HepG2 (cell line): Measurements from ENCODE around the gene SH2D6. TPM values are rescaled to one million over a fixed set of nuclear protein-coding genes. Genes with fewer than 3 reads are reported as not detected.
A peak's percentile ranks its signal among the peaks of the same experiment; 100 is the strongest.

Source experiments
- ATAC-seq: fragments of 200-7000 bp; cut with Tn5 transposase; 3 replicates; pipeline ENCODE4 v1.9.1; 2020; ENCODE audit warnings: mild to moderate bottlenecking, moderate library complexity
- BruUV-seq: library from RNA; stranded (reverse); fragments of 400-500 nt; replicated peaks from 2 replicates; lab custom pipeline; 2021; lab: Mats Ljungman, UMichigan
- CTCF ChIA-PET: fragments of 300-600 bp; formaldehyde crosslinking; extraction: SDS; loops from one replicate; lab custom pipeline; 2021; ENCODE audit warnings: low total read pairs, inconsistent platforms, low intra/inter-chr PET ratio; lab: Yijun Ruan, JAX
- POLR2A ChIA-PET: fragments of 350-600 bp; sonication (Branson Sonifier 250); formaldehyde crosslinking; loops from one replicate; lab custom pipeline; 2020; ENCODE audit warnings: antibody characterized with exemption, inconsistent platforms; lab: Yijun Ruan, JAX
- DNase-seq: peaks from one replicate; pipeline ENCODE4 v3.0.0-alpha.2; 2015; ENCODE audit warnings: low spot score
- FAIRE-seq: peaks from 3 replicates; lab custom pipeline; 2011; peaks lifted over from hg19 to GRCh38; lab: Jason Lieb, UNC
- H2AFZ ChIP-seq: one replicate; pipeline ENCODE4 v1.6.1; 2011; ENCODE audit warnings: low read length, inconsistent platforms
- H3K27ac ChIP-seq: fragments of 300-600 bp; 3 replicates; pipeline ENCODE4 v1.8.0; 2011; ENCODE audit warnings: mixed run types, mild to moderate bottlenecking, mixed read lengths, low read length, inconsistent platforms; ENCODE audit not compliant: insufficient read depth; ENCODE audit errors: extremely low read length
- H3K27me3 ChIP-seq, 2 experiments: fragments of 200-600 bp in 1 of 2; 2 replicates in 1 of 2; 3 replicates in 1 of 2; pipeline versions ENCODE4 v1.6.0 to v1.8.0; 2011; ENCODE audit warnings: low read length in 2 of 2, mild to moderate bottlenecking in 2 of 2, moderate library complexity in 2 of 2, inconsistent platforms in 1 of 2; ENCODE audit not compliant: insufficient read depth in 2 of 2, control insufficient read depth in 1 of 2
- H3K36me3 ChIP-seq, 2 experiments: fragments of 200-600 bp in 1 of 2; replicated peaks in 1 of 2; 2 replicates in 1 of 2; 3 replicates in 1 of 2; pipeline versions ENCODE4 v1.5.1 to v1.8.0; 2011; ENCODE audit warnings: low read length in 2 of 2, inconsistent platforms in 1 of 2; ENCODE audit not compliant: insufficient read depth in 2 of 2, control insufficient read depth in 1 of 2
- H3K4me1 ChIP-seq: 2 replicates; pipeline ENCODE4 v1.5.1; 2012; ENCODE audit warnings: low read length, inconsistent platforms; ENCODE audit not compliant: insufficient read depth
- H3K4me2 ChIP-seq: 2 replicates; pipeline ENCODE4 v1.6.0; 2011; ENCODE audit warnings: low read depth, low read length, inconsistent platforms
- H3K4me3 ChIP-seq, 3 experiments: fragments of 200-600 bp in 1 of 3; sonication (generic), shearing (Covaris generic) in 1 of 3; replicated peaks in 1 of 3; 2 replicates each; pipeline ENCODE4 v1.5.1; 2011 to 2016; ENCODE audit warnings: low read length in 3 of 3, inconsistent platforms in 2 of 3, low read depth in 2 of 3, mild to moderate bottlenecking in 2 of 3, control low read depth in 1 of 3, mixed read lengths in 1 of 3; ENCODE audit not compliant: insufficient read depth in 1 of 3
- H3K79me2 ChIP-seq: one replicate; pipeline ENCODE4 v1.6.1; 2011; ENCODE audit warnings: low read length, inconsistent platforms; ENCODE audit not compliant: insufficient read depth
- H3K9ac ChIP-seq: 2 replicates; pipeline ENCODE4 v1.6.0; 2011; ENCODE audit warnings: mild to moderate bottlenecking, low read depth, low read length, inconsistent platforms; ENCODE audit not compliant: insufficient read depth
- H3K9me3 ChIP-seq: 2 replicates; pipeline ENCODE4 v1.5.1; 2012; ENCODE audit warnings: mild to moderate bottlenecking, low read length
- H4K20me1 ChIP-seq: 2 replicates; pipeline ENCODE4 v1.6.0; 2011; ENCODE audit warnings: inconsistent platforms, mild to moderate bottlenecking, low read length, moderate library complexity; ENCODE audit not compliant: insufficient read depth
- ARHGAP35 ChIP-seq: sonication (generic); formaldehyde crosslinking; IDR thresholded peaks from 2 replicates; pipeline ENCODE4 v1.9.0; 2022; ENCODE audit warnings: mild to moderate bottlenecking, inconsistent platforms, moderate library complexity, missing genetic modification reagents, borderline replicate concordance
- ATRX ChIP-seq: sonication (generic); formaldehyde crosslinking; IDR thresholded peaks from 2 replicates; pipeline ENCODE4 v1.4.0; 2020; ENCODE audit warnings: missing genetic modification reagents, borderline replicate concordance
- CEBPG ChIP-seq: IDR thresholded peaks from 2 replicates; pipeline ENCODE4 v1.6.1; 2016
- FOXJ3 ChIP-seq: sonication (generic); formaldehyde crosslinking; IDR thresholded peaks from 2 replicates; pipeline ENCODE4 v1.4.0; 2020; ENCODE audit warnings: missing genetic modification reagents, mild to moderate bottlenecking, borderline replicate concordance
- MEIS1 ChIP-seq: sonication (generic); formaldehyde crosslinking; IDR thresholded peaks from 2 replicates; pipeline ENCODE4 v1.9.0; 2021; ENCODE audit warnings: mild to moderate bottlenecking, missing genetic modification reagents, moderate library complexity, borderline replicate concordance
- MXI1 ChIP-seq: IDR thresholded peaks from 3 replicates; pipeline ENCODE4 v1.6.1; 2012; ENCODE audit warnings: low read depth, low read length, inconsistent platforms, borderline replicate concordance
- NBN ChIP-seq: fragments of 450-650 bp; conservative IDR thresholded peaks from 2 replicates; pipeline ENCODE4 v1.6.1; 2017
- NFYB ChIP-seq: sonication (generic); formaldehyde crosslinking; IDR thresholded peaks from 2 replicates; pipeline ENCODE4 v1.4.0; 2020; ENCODE audit warnings: missing genetic modification reagents
- NKX3-1 ChIP-seq: sonication (generic); formaldehyde crosslinking; IDR thresholded peaks from 2 replicates; pipeline ENCODE4 v1.5.0; 2020; ENCODE audit warnings: missing genetic modification reagents
- SMAD1 ChIP-seq: sonication (generic); formaldehyde crosslinking; IDR thresholded peaks from 2 replicates; pipeline ENCODE4 v1.4.0; 2020; ENCODE audit warnings: missing genetic modification reagents, low read depth, mild to moderate bottlenecking, borderline replicate concordance
- SRSF9 ChIP-seq: fragments of 200-400 bp; formaldehyde crosslinking; IDR thresholded peaks from 2 replicates; pipeline ENCODE4 v1.6.1; 2018; ENCODE audit warnings: borderline replicate concordance, mild to moderate bottlenecking, low read depth, low read length; ENCODE audit not compliant: insufficient read depth, poor library complexity, severe bottlenecking
- TARDBP ChIP-seq: sonication (generic); formaldehyde crosslinking; IDR thresholded peaks from 2 replicates; pipeline ENCODE4 v1.8.0; 2022; ENCODE audit warnings: mild to moderate bottlenecking, missing genetic modification reagents
- TGIF2 ChIP-seq: IDR thresholded peaks from 2 replicates; pipeline ENCODE4 v1.6.1; 2016; ENCODE audit warnings: control low read depth, missing compliant biosample characterization
- ZBTB1 ChIP-seq: sonication (generic); formaldehyde crosslinking; IDR thresholded peaks from 2 replicates; pipeline ENCODE4 v1.4.0; 2020; ENCODE audit warnings: missing genetic modification reagents, borderline replicate concordance
- ZFP36L1 ChIP-seq: sonication (generic); formaldehyde crosslinking; IDR thresholded peaks from 2 replicates; pipeline ENCODE4 v1.8.0; 2022; ENCODE audit warnings: mild to moderate bottlenecking, missing genetic modification reagents, moderate library complexity
- ZNF10 ChIP-seq: sonication (generic); formaldehyde crosslinking; IDR thresholded peaks from 2 replicates; pipeline ENCODE4 v1.4.0; 2020; ENCODE audit warnings: mild to moderate bottlenecking, low read depth, missing genetic modification reagents, borderline replicate concordance
- ZNF616 ChIP-seq: sonication (generic); formaldehyde crosslinking; IDR thresholded peaks from 2 replicates; pipeline ENCODE4 v1.5.0; 2020; ENCODE audit warnings: low read depth, mild to moderate bottlenecking, missing genetic modification reagents
- ZSCAN29 ChIP-seq: sonication (generic); formaldehyde crosslinking; conservative IDR thresholded peaks from 2 replicates; pipeline ENCODE4 v1.4.0; 2020; ENCODE audit warnings: mild to moderate bottlenecking, missing genetic modification reagents
- WGBS: methylation state at CpG from one replicate; pipeline ENCODE4 v1.1.6; 2017; ENCODE audit warnings: low lambda C conversion rate; 5-methylcytosine and 5-hydroxymethylcytosine counted together
- in situ Hi-C: cut with HindIII; loops from 2 replicates; pipeline ENCODE4 v1.10.0; 2017; ENCODE audit warnings: low pct_unique_long_range_greater_than_20kb; ENCODE audit not compliant: extremely low pct_ligation_motif_present
- intact Hi-C: fragments of 100-400 bp; cut with micrococcal nuclease; formaldehyde crosslinking; loops from one replicate; pipeline ENCODE4 v1.10.0; 2022; ENCODE audit not compliant: unreplicated experiment
- polyA plus RNA-seq, 8 experiments: library from polyadenylated mRNA; depleted of rRNA in 3 of 8; stranded (reverse) in 7 of 8; unstranded in 1 of 8; fragments of >200 nt; fragmentation: Illumina TruSeq in 4 of 8; extraction: Trizol in 4 of 8; gene quantifications; 2 replicates each; pipeline versions ENCODE4 v1.2.1 to v1.2.3, GENCODE V29; 2011 to 2016; ENCODE audit warnings: low read depth in 4 of 8, missing spikeins in 1 of 8, mixed read lengths in 1 of 8; ENCODE audit not compliant: insufficient read depth in 1 of 8
- total RNA-seq, 5 experiments: library from RNA; depleted of rRNA; stranded (reverse); fragments of >200 nt; fragmentation: Illumina TruSeq; extraction: Trizol; gene quantifications; 2 replicates each; pipeline ENCODE4 v1.2.3, GENCODE V29; 2016; ENCODE audit warnings: low read depth in 1 of 5
- TF ChIP-seq, protein P1 (sequence below): sonication (generic); formaldehyde crosslinking; IDR thresholded peaks from 2 replicates; pipeline ENCODE4 v1.5.0; 2020; ENCODE audit warnings: mild to moderate bottlenecking, missing genetic modification reagents
- TF ChIP-seq, protein P2 (sequence below): IDR thresholded peaks from 2 replicates; pipeline ENCODE4 v1.6.1; 2016; ENCODE audit warnings: missing compliant biosample characterization, missing genetic modification reagents, borderline replicate concordance
- TF ChIP-seq, protein P3 (sequence below): sonication (generic); formaldehyde crosslinking; IDR thresholded peaks from 2 replicates; pipeline ENCODE4 v1.4.0; 2020; ENCODE audit warnings: missing genetic modification reagents

SH2D6 gene
- total and polyA plus RNA-seq, 2 of the 13 experiments (the other 11 are each of a cell fraction or from before 2014, with no cell fraction given) = 0.11 to 0.26 TPM

DNA sequence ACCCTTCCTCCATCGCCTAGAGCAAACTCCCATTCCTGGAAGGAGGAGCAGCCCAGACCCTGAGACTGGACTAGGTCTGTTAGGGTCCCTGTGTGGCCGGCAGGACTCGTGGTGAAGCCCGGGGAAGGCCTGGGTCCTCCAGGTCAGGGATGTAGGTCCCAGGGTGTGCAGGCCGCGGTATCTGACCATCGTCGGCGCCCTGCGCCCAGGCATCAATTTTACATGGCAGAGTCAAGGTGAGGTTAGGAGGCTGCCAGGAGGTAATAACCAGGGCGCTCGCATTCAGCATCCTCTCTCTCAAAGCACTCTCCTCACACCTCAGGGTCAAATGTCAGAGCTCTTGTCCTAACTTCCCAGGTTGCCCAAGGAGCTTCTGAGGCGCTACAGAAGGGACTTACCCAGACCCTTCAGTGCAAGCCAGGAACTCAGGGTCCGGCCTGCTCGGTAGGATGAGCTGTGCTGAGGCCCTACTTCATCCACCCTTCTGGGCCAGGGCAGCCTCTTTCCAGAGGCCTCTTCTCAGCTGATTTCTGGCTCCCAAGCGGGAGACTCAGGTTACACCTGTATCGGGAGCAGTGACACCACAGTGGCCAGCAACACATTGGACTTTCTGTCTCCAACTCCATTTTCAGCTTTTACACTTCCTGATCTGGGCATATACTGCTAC, 628 bp downstream of the SH2D6 start:
- Histone ChIP-seq H2AFZ (no peak overlapping the region), H3K4me1 (peaks cover 74% of the 10 kb centered on the region), H3K4me2 (peak overlapping the region; percentile 97), H3K27me3 (no peaks in the 10 kb centered on the region), H3K79me2 (peaks cover 4% of the 10 kb centered on the region), H3K9ac (peak overlapping the region; percentile 92), H3K36me3 (no peaks in the 10 kb centered on the region), H3K4me3 (peak overlapping the region; percentile 80 to 97 (median 91)), H4K20me1 (no peaks in the 10 kb centered on the region), H3K9me3 (no peaks in the 10 kb centered on the region), H3K27ac (peak overlapping the region; percentile 83)
- peak; percentile 42 for ATAC-seq
- in situ Hi-C loops (no loop called here), intact Hi-C loops (loop anchor here (1.0 kb wide), 1 partner anchor 94 kb away; no protein-coding TSS in a partner anchor)
- no peak for FAIRE-seq
- DNase-seq = peak; percentile 74
- ChIA-PET CTCF (interaction anchor here (2.7 kb wide), 1 partner anchor 119 kb away, joined by 25 read pairs; the partner anchor contains the start of gene MAT2A), POLR2A (interaction anchor here (0.7 to 5.7 kb wide), 40 partner anchors 8 to 687 kb away, joined by 3 to 363 read pairs (median 7); partner anchors contain the start of genes C2orf68, CAPG, ELMOD3 and GGCX)
- WGBS = 3% methylated on average over 13 of the region's 17 CpGs
- BruUV-seq = TSS peak; percentile 89
- TF ChIP-seq SMAD1 (CRISPR knock-in tag) (no peak), ZBTB1 (no peak), NKX3-1 (CRISPR knock-in tag) (no peak), ZSCAN29 (CRISPR knock-in tag) (no peak), ARHGAP35 (no peak), MEIS1 (CRISPR knock-in tag) (0 out of 2 replicates have a peak, but pooled peaks have one; percentile 11), SRSF9 (no peak), ATRX (CRISPR knock-in tag) (0 out of 2 replicates have a peak, but pooled peaks have one; percentile 25), ZNF616 (CRISPR knock-in tag) (no peak; the same call in 1 of the 2 replicates), ZNF10 (no peak), ZFP36L1 (CRISPR knock-in tag) (peak; percentile 11; the same call in 1 of the 2 replicates), MXI1 (no peak), NBN (no peak), CEBPG (CRISPR knock-in tag) (no peak; the same call in 1 of the 2 replicates), NFYB (no peak), FOXJ3 (CRISPR knock-in tag) (no peak), TGIF2 (CRISPR knock-in tag) (no peak; the same call in none of the 2 replicates), TARDBP (CRISPR knock-in tag) (peak; percentile 4; the same call in 1 of the 2 replicates)
- TF ChIP-seq, protein P1, sequence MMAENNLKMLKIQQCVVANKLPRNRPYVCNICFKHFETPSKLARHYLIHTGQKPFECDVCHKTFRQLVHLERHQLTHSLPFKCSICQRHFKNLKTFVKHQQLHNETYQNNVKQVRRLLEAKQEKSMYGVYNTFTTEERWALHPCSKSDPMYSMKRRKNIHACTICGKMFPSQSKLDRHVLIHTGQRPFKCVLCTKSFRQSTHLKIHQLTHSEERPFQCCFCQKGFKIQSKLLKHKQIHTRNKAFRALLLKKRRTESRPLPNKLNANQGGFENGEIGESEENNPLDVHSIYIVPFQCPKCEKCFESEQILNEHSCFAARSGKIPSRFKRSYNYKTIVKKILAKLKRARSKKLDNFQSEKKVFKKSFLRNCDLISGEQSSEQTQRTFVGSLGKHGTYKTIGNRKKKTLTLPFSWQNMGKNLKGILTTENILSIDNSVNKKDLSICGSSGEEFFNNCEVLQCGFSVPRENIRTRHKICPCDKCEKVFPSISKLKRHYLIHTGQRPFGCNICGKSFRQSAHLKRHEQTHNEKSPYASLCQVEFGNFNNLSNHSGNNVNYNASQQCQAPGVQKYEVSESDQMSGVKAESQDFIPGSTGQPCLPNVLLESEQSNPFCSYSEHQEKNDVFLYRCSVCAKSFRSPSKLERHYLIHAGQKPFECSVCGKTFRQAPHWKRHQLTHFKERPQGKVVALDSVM = peak; percentile 59; the same call in 1 of the 2 replicates
- TF ChIP-seq, protein P2, sequence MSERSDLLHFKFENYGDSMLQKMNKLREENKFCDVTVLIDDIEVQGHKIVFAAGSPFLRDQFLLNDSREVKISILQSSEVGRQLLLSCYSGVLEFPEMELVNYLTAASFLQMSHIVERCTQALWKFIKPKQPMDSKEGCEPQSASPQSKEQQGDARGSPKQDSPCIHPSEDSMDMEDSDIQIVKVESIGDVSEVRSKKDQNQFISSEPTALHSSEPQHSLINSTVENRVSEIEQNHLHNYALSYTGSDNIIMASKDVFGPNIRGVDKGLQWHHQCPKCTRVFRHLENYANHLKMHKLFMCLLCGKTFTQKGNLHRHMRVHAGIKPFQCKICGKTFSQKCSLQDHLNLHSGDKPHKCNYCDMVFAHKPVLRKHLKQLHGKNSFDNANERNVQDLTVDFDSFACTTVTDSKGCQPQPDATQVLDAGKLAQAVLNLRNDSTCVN = no peak; the same call in none of the 2 replicates
- TF ChIP-seq, protein P3, sequence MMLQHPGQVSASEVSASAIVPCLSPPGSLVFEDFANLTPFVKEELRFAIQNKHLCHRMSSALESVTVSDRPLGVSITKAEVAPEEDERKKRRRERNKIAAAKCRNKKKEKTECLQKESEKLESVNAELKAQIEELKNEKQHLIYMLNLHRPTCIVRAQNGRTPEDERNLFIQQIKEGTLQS = no peak
